Testis (tissue), 2 donors: ENCODE data around the gene SLX4IP.

Source experiments
- POLR2A ChIP-seq: fragments of 450-650 bp; IDR thresholded peaks from one replicate; pipeline ENCODE4 v1.6.1; 2017; ENCODE audit warnings: antibody characterized with exemption, mild to moderate bottlenecking, moderate library complexity
- TF ChIP-seq, protein P1 (sequence below), 3 experiments: fragments of 450-650 bp in 2 of 3; fragments of 200-600 bp in 1 of 3; sonication (generic) in 1 of 3; IDR thresholded peaks; one replicate each; pipeline ENCODE4 v1.5.1; 2016 to 2019; ENCODE audit warnings: antibody characterized with exemption in 3 of 3, mild to moderate bottlenecking in 2 of 3, moderate library complexity in 1 of 3

DNA sequence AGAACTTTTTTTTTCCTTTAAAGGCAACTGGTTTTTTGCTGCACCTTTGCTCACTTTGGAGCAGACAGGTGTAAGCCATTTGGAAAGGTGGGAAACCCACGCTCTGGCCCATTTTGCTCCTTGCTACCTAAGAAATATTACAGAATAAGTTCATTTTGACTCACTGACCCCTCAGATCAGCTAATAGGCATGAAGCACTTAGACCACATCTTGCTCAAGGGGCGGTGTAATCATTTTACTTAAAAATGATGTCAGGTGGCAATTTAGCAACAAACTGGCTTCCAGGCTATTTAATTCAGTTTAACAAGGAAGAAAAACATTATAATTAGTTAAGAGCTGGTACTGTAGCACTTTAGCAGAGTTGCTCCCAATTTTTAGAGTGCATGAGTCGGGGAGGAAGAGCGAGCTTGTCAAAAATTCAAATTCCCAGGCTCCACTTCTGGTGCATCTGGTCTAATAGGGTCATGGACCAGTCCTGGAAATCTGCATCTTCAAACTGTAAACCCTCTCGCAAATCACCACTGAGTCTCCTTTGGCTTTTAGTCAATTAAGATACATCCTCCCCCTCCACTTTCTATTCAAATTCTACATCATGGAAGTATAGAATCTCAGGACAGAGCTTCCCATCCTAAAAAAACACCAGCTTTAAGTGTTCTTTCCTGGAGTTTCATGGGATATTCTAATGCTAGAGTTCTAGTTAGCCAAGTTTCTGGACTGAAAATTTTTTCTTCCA lies 200.5 kb downstream of the SLX4IP start:
- TF ChIP-seq, protein P1, sequence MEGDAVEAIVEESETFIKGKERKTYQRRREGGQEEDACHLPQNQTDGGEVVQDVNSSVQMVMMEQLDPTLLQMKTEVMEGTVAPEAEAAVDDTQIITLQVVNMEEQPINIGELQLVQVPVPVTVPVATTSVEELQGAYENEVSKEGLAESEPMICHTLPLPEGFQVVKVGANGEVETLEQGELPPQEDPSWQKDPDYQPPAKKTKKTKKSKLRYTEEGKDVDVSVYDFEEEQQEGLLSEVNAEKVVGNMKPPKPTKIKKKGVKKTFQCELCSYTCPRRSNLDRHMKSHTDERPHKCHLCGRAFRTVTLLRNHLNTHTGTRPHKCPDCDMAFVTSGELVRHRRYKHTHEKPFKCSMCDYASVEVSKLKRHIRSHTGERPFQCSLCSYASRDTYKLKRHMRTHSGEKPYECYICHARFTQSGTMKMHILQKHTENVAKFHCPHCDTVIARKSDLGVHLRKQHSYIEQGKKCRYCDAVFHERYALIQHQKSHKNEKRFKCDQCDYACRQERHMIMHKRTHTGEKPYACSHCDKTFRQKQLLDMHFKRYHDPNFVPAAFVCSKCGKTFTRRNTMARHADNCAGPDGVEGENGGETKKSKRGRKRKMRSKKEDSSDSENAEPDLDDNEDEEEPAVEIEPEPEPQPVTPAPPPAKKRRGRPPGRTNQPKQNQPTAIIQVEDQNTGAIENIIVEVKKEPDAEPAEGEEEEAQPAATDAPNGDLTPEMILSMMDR (IDR thresholded peaks at IDR 0.05), result no peak
- no peak for TF ChIP-seq POLR2A
